ENCODE measurements around the gene STAP1.

- TF ChIP-seq CTCF (IDR thresholded peaks at IDR 0.05) (no peak), POLR2A (IDR thresholded peaks at IDR 0.05) (no peak)
These were observed 11.6 kb upstream of the STAP1 start for GRCh38 chr4:67546971-67547370.
